ENCODE data around the gene PHETA1. TPM values are rescaled to one million over a fixed set of nuclear protein-coding genes. Genes with fewer than 3 reads are reported as not detected.

The PHETA1 gene
- polyA plus RNA-seq, 1 of the 3 experiments (the other 2 are of a cell fraction): 7.3 TPM

DNA sequence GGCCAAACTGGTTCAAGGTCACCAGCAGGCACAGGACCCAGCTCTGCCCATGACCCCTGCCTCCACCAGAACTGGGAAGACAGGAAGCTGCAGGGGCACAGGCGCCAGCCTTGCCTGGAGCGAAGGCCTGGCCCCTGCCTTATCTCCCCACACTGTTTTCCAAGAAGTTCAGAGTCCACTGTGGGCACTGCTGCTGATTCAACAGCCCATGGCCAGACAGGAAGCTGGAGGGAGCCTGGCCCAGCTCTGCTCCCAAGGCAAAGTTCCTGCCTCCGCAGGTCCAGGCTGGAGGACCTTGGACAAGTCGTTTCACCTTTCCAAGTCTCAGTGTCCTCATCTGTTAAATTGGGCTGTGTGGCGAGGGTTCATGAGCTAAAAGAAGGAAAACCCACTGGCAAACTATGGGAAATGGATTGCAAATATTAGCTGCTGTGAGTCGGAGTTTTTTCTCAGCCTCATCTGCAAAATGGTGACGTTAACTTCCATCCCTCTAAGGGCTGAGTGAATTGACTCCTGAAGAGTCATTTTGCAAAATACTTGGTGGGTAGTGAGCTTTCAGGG, 1.2 kb downstream of the PHETA1 start:
- peaks cover 22% of the 10 kb centered on the region for H3K79me2 ChIP-seq (ENCODE audit: insufficient read depth)
- WGBS (ENCODE audit: low lambda C conversion rate): 66% methylated on average over 6 of the region's 7 CpGs
- no peaks in the 10 kb centered on the region for H3K27me3 ChIP-seq (ENCODE audit: insufficient read depth)
- peak overlapping the region; percentile 85 to 96 for H3K4me3 ChIP-seq (ENCODE audit: low read depth in 2 of 2, low read length in 1 of 2)
- POLR2A ChIA-PET: no interaction called here
- CTCF ChIA-PET: interaction anchor here (1.5 to 2.3 kb wide), 3 partner anchors 29 to 84 kb away, joined by 4 to 15 read pairs (median 7); no protein-coding TSS in a partner anchor
- H3K9ac ChIP-seq: peak overlapping the region; percentile 84; the same call in 1 of the 2 replicates
- TF ChIP-seq POLR2AphosphoS5 (IDR thresholded peaks at IDR 0.05; ENCODE audit: low read depth, low read length) (no peak), EP300 (IDR thresholded peaks at IDR 0.05; ENCODE audit: borderline replicate concordance in 1 of 2, low read depth in 1 of 2, low read length in 1 of 2) (peak in 1 of 2 experiments; percentile 58; a peak in 1 of 4 replicates), TEAD4 (IDR thresholded peaks at IDR 0.05; ENCODE audit: borderline replicate concordance, insufficient read depth) (no peak), ELF1 (IDR thresholded peaks at IDR 0.05) (no peak), RXRA (IDR thresholded peaks at IDR 0.05; ENCODE audit: borderline replicate concordance, low read depth) (no peak), RAD21 (IDR thresholded peaks at IDR 0.05; ENCODE audit: low read length) (peak; percentile 7; the same call in 1 of the 2 replicates)
- H3K4me2 ChIP-seq: peak overlapping the region; percentile 95
- no peak overlapping the region for H2AFZ ChIP-seq (ENCODE audit: low read depth)
- peak overlapping the region in 1 of 2 experiments; percentile 61; a peak in 2 of 4 replicates for H3K27ac ChIP-seq (ENCODE audit: low read depth in 2 of 2, low read length in 1 of 2)
- no peaks in the 10 kb centered on the region for H3F3A ChIP-seq (replicated peaks; ENCODE audit: insufficient read depth)
- H3K36me3 ChIP-seq (replicated peaks in 1 of 2; ENCODE audit: control insufficient read depth in 1 of 2, insufficient read depth in 2 of 2, low read length in 1 of 2): peaks cover 0 to 3% of the 10 kb centered on the region in 2 experiments
- H4K20me1 ChIP-seq (ENCODE audit: insufficient read depth): no peaks in the 10 kb centered on the region
- no peaks in the 10 kb centered on the region for H3K9me3 ChIP-seq
- no peaks in the 10 kb centered on the region for H3K9me2 ChIP-seq
- peak; percentile 76 for DNase-seq
- peaks cover 0 to 16% of the 10 kb centered on the region in 2 experiments; a peak in 1 of 4 replicates for H3K4me1 ChIP-seq (ENCODE audit: control insufficient read depth in 1 of 2, insufficient read depth in 2 of 2, low read depth in 1 of 2, low read length in 1 of 2)

GRCh38 chr12:111366583-111366982, 2.3 kb downstream of the PHETA1 start:
- Histone ChIP-seq H3K36me3 (replicated peaks in 1 of 2; ENCODE audit: control insufficient read depth in 1 of 2, insufficient read depth in 2 of 2, low read length in 1 of 2) (peaks cover 0 to 5% of the 10 kb centered on the region in 2 experiments), H3K4me2 (no peak overlapping the region), H3K79me2 (ENCODE audit: insufficient read depth) (peaks cover 22% of the 10 kb centered on the region), H2AFZ (ENCODE audit: low read depth) (no peak overlapping the region), H3K4me3 (ENCODE audit: low read depth in 2 of 2, low read length in 1 of 2) (no peak overlapping the region), H3K9ac (no peak overlapping the region), H3F3A (replicated peaks; ENCODE audit: insufficient read depth) (no peaks in the 10 kb centered on the region), H3K9me2 (no peaks in the 10 kb centered on the region), H3K4me1 (ENCODE audit: control insufficient read depth in 1 of 2, insufficient read depth in 2 of 2, low read depth in 1 of 2, low read length in 1 of 2) (peaks cover 0 to 16% of the 10 kb centered on the region in 2 experiments; a peak in 1 of 4 replicates), H4K20me1 (ENCODE audit: insufficient read depth) (no peaks in the 10 kb centered on the region), H3K27me3 (ENCODE audit: insufficient read depth) (no peaks in the 10 kb centered on the region), H3K27ac (ENCODE audit: low read depth in 2 of 2, low read length in 1 of 2) (no peak overlapping the region), H3K9me3 (no peaks in the 10 kb centered on the region)
- 100% methylated on average over 2 of the region's 2 CpGs for WGBS (ENCODE audit: low lambda C conversion rate)
- ChIA-PET CTCF (interaction anchor here (0.8 to 2.3 kb wide), 3 partner anchors 30 to 476 kb away, joined by 3 to 15 read pairs (median 7); no protein-coding TSS in a partner anchor), POLR2A (interaction anchor here (0.6 to 0.7 kb wide), 2 partner anchors 13 to 90 kb away, joined by 3 to 4 read pairs; no protein-coding TSS in a partner anchor)
- no peak for TF ChIP-seq GATA2 (CRISPR knock-in tag; IDR thresholded peaks at IDR 0.05)
- TF ChIP-seq YY1 (IDR thresholded peaks at IDR 0.05; ENCODE audit: low read depth): no peak
- no peak for TF ChIP-seq RFX5 (IDR thresholded peaks at IDR 0.05; ENCODE audit: low read length)
- no peak for TF ChIP-seq MXI1 (IDR thresholded peaks at IDR 0.05; ENCODE audit: low read depth, low read length)
- TF ChIP-seq CTCF (IDR thresholded peaks at IDR 0.05): no peak
- no peak for TF ChIP-seq NFIC (IDR thresholded peaks at IDR 0.05; ENCODE audit: borderline replicate concordance)
- no peak for TF ChIP-seq RAD21 (IDR thresholded peaks at IDR 0.05; ENCODE audit: low read length)
- TF ChIP-seq POLR2AphosphoS5 (IDR thresholded peaks at IDR 0.05; ENCODE audit: low read depth, low read length): no peak
- no peak for TF ChIP-seq SMC3 (IDR thresholded peaks at IDR 0.05; ENCODE audit: low read depth, low read length)
- no peak for TF ChIP-seq GABPA (IDR thresholded peaks at IDR 0.05; ENCODE audit: low read depth)
- TF ChIP-seq FOXM1 (IDR thresholded peaks at IDR 0.05; ENCODE audit: low read depth): no peak
- no peak for TF ChIP-seq PBX3 (IDR thresholded peaks at IDR 0.05)
- DNase-seq: no peak
